Measurements from ENCODE around the gene PLEKHA7. TPM values are rescaled to one million over a fixed set of nuclear protein-coding genes. Genes with fewer than 3 reads are reported as not detected.

Gene PLEKHA7
- total RNA-seq, 4 donors from 2014 or later, result 16.9 to 35.1 (median 24.1) TPM

GRCh38 chr11:16853859-16854258 lies 160.4 kb downstream of the PLEKHA7 start:
- intact Hi-C loops (cut with DNase I; ENCODE audit: low total_unique reads), result no loop called here
- no peak for DNase-seq (ENCODE audit: low spot score in 2 of 2)
- 93 to 98% methylated on average over 2 of the region's 2 CpGs for WGBS, 2 donors
- H3K4me3 ChIP-seq (ENCODE audit: low read depth, poor library complexity, severe bottlenecking), result no peak overlapping the region
- TF ChIP-seq, protein P1, sequence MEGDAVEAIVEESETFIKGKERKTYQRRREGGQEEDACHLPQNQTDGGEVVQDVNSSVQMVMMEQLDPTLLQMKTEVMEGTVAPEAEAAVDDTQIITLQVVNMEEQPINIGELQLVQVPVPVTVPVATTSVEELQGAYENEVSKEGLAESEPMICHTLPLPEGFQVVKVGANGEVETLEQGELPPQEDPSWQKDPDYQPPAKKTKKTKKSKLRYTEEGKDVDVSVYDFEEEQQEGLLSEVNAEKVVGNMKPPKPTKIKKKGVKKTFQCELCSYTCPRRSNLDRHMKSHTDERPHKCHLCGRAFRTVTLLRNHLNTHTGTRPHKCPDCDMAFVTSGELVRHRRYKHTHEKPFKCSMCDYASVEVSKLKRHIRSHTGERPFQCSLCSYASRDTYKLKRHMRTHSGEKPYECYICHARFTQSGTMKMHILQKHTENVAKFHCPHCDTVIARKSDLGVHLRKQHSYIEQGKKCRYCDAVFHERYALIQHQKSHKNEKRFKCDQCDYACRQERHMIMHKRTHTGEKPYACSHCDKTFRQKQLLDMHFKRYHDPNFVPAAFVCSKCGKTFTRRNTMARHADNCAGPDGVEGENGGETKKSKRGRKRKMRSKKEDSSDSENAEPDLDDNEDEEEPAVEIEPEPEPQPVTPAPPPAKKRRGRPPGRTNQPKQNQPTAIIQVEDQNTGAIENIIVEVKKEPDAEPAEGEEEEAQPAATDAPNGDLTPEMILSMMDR (IDR thresholded peaks at IDR 0.05), result no peak
- no peak for TF ChIP-seq POLR2A (IDR thresholded peaks at IDR 0.05)

DNA sequence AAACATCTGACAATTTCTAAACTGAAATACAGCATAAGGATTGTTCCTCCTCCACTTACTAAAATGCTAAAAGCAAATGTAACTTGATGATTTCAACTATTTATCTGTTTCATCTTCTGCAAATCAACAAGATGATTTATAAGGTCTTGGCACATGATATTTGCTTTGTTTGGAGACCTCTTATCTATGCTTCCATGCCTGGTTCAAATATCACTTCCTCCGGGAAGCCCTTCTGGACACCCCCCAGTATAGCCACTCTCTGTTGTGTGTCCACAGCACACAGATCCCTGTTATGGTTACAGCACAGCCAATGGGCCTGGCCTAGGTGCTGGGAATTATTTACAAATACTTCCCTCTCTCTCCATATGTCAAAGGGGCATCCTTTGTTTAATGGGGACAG lies 160.9 kb downstream of the PLEKHA7 start:
- WGBS, 2 donors, result 89 to 96% methylated on average over 1 of the region's 1 CpG
- DNase-seq (ENCODE audit: low spot score in 2 of 2), result no peak
- intact Hi-C loops (cut with DNase I; ENCODE audit: low total_unique reads), result no loop called here
- no peak overlapping the region for H3K4me3 ChIP-seq (ENCODE audit: low read depth, poor library complexity, severe bottlenecking)
- no peak for TF ChIP-seq POLR2A (IDR thresholded peaks at IDR 0.05)
- TF ChIP-seq, protein P1 (IDR thresholded peaks at IDR 0.05), result no peak

DNA sequence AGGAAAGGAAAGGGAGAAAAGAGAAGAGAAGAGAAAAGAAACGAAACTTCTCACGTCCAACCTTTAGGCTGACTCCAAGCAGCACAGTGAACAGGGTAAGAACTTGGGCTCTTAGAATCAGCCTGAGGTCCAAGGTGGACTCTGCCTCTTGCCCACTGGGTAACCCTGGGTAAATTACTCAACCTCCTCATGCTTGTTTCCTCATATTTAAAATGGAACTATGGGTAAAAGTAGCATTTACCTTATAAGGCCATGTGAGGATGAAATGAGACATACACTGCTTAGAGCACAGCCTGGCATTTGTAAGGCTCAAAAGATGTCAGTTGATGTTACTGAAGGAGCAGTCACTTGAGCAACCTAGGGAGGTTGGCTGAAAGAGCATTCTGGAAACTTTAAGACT lies 167.9 kb downstream of the PLEKHA7 start:
- WGBS, 2 donors, result 93 to 96% methylated on average over 2 of the region's 2 CpGs
- intact Hi-C loops (cut with DNase I; ENCODE audit: low total_unique reads), result no loop called here

DNA sequence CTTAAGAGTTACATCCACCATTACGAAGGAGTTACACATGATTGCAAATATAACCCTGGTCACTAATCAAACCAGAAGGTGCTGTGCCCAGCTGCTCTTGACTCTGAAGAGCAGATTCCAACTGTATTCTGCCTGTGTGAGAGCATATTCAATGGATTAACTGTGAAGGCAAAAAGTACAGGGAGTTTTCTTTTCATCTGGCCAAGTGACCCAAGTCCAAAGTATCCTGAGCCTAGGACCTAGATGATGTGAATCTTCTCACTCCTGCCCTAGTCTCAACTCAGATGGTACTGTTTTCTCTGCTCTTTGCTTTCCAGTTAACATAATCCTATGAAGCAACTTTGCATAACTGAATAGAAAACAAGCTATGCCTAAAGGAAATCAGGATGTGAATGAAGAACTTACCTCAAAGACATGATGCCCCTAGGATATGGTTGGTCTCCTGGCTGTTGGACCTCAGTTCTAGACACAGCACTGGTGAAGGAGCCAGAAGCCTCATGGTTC lies 169.9 kb downstream of the PLEKHA7 start:
- no peak for TF ChIP-seq POLR2A (IDR thresholded peaks at IDR 0.05)
- TF ChIP-seq, protein P1 (IDR thresholded peaks at IDR 0.05), result no peak
- DNase-seq (ENCODE audit: low spot score in 2 of 2), result no peak
- WGBS, 2 donors, result 75 to 100% methylated on average over 1 of the region's 1 CpG
- intact Hi-C loops (cut with DNase I; ENCODE audit: low total_unique reads), result no loop called here
- H3K4me3 ChIP-seq (ENCODE audit: low read depth, poor library complexity, severe bottlenecking), result no peak overlapping the region

More for the DNA sequence above, 167.9 kb downstream of the PLEKHA7 start:
- DNase-seq (ENCODE audit: low spot score in 2 of 2), result no peak
- H3K4me3 ChIP-seq (ENCODE audit: low read depth, poor library complexity, severe bottlenecking), result no peak overlapping the region
- TF ChIP-seq, protein P1 (IDR thresholded peaks at IDR 0.05), result no peak
- no peak for TF ChIP-seq POLR2A (IDR thresholded peaks at IDR 0.05)

- TF ChIP-seq, protein P1 (IDR thresholded peaks at IDR 0.05), result no peak
- no peak for TF ChIP-seq POLR2A (IDR thresholded peaks at IDR 0.05)
- no peak overlapping the region for H3K4me3 ChIP-seq (ENCODE audit: low read depth, poor library complexity, severe bottlenecking)
- DNase-seq (ENCODE audit: low spot score in 2 of 2), result no peak
- intact Hi-C loops (cut with DNase I; ENCODE audit: low total_unique reads), result no loop called here
These were observed 170.9 kb downstream of the PLEKHA7 start for GRCh38 chr11:16843294-16843693.

- intact Hi-C loops (cut with DNase I; ENCODE audit: low total_unique reads), result no loop called here
- WGBS, 2 donors, result 98 to 100% methylated on average over 3 to 4 of the region's 4 CpGs
- no peak for DNase-seq (ENCODE audit: low spot score in 2 of 2)
These were observed 172.2 kb downstream of the PLEKHA7 start for GRCh38 chr11:16841984-16842383.

More at GRCh38 chr11:16841984-16842383, 172.2 kb downstream of the PLEKHA7 start:
- H3K4me3 ChIP-seq (ENCODE audit: low read depth, poor library complexity, severe bottlenecking), result no peak overlapping the region
- no peak for TF ChIP-seq POLR2A (IDR thresholded peaks at IDR 0.05)
- TF ChIP-seq, protein P1 (IDR thresholded peaks at IDR 0.05), result no peak
